ENCODE measurements around the gene UBE3C.

Gene UBE3C

GRCh38 chr7:157132796-157133195, 5.9 kb upstream of the UBE3C start:
- H3K27me3 ChIP-seq (ENCODE audit: control insufficient read depth in 1 of 2, insufficient read depth in 2 of 2, low read length in 2 of 2), result no peaks in the 10 kb centered on the region
- H3K9me3 ChIP-seq (ENCODE audit: low read length), result no peaks in the 10 kb centered on the region
- no peak overlapping the region for H3K27ac ChIP-seq (ENCODE audit: low read depth, low read length)
- H3K4me3 ChIP-seq (ENCODE audit: low read depth in 1 of 2, low read length in 2 of 2), result no peak overlapping the region
- no peak overlapping the region for H3K9ac ChIP-seq (ENCODE audit: low read length)
- no peaks in the 10 kb centered on the region for H3K36me3 ChIP-seq (ENCODE audit: insufficient read depth, low read length)
- peaks cover 1% of the 10 kb centered on the region for H3K4me1 ChIP-seq (ENCODE audit: insufficient read depth, low read length)

DNA sequence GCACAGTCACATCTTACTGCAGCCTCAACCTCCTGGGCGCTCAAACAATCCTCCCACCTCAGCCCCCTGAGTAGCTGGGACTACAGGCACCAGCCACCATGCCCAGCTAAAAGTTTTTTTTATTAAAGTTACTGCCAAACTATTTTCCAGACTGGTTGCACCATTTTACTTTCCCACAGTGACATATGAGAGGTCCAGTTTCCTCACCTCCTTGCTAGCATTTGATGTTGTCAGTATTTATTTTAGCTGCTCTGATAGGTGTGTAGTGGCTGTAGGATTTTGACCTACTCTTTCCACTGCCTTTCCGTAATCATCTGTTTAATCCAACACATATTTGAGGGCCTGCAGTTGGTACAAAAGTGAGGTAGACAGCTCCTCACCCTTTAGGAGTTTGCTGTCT, 5.4 kb upstream of the UBE3C start:
- H3K36me3 ChIP-seq (ENCODE audit: insufficient read depth, low read length), result no peaks in the 10 kb centered on the region
- H3K9ac ChIP-seq (ENCODE audit: low read length), result no peak overlapping the region
- no peaks in the 10 kb centered on the region for H3K9me3 ChIP-seq (ENCODE audit: low read length)
- H3K4me3 ChIP-seq (ENCODE audit: low read depth in 1 of 2, low read length in 2 of 2), result no peak overlapping the region
- no peaks in the 10 kb centered on the region for H3K27me3 ChIP-seq (ENCODE audit: control insufficient read depth in 1 of 2, insufficient read depth in 2 of 2, low read length in 2 of 2)
- H3K27ac ChIP-seq (ENCODE audit: low read depth, low read length), result no peak overlapping the region
- H3K4me1 ChIP-seq (ENCODE audit: insufficient read depth, low read length), result peaks cover 5% of the 10 kb centered on the region

GRCh38 chr7:157136372-157136771, 2.4 kb upstream of the UBE3C start:
- Histone ChIP-seq H3K27ac (ENCODE audit: low read depth, low read length) (no peak overlapping the region), H3K4me3 (ENCODE audit: low read depth in 1 of 2, low read length in 2 of 2) (no peak overlapping the region), H3K9ac (ENCODE audit: low read length) (no peak overlapping the region), H3K4me1 (ENCODE audit: insufficient read depth, low read length) (peaks cover 25% of the 10 kb centered on the region), H3K9me3 (ENCODE audit: low read length) (no peaks in the 10 kb centered on the region), H3K36me3 (ENCODE audit: insufficient read depth, low read length) (no peaks in the 10 kb centered on the region), H3K27me3 (ENCODE audit: control insufficient read depth in 1 of 2, insufficient read depth in 2 of 2, low read length in 2 of 2) (no peaks in the 10 kb centered on the region)

DNA sequence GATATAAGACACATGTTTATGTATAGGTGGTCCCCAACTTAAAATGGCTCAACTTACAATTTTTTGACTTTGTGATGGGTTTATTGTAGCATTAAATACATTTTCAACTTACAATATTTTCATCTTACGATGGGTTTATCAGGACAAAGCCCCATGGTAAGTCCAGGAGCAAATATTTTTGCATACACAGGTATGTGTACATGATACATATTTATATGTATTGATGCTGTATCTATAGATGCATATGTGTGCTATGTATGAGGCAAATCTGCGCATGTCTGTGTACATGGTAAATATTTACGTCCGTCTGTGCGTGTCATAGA, 664 bp upstream of the UBE3C start:
- H3K27me3 ChIP-seq (ENCODE audit: control insufficient read depth in 1 of 2, insufficient read depth in 2 of 2, low read length in 2 of 2), result no peaks in the 10 kb centered on the region
- no peaks in the 10 kb centered on the region for H3K36me3 ChIP-seq (ENCODE audit: insufficient read depth, low read length)
- H3K4me1 ChIP-seq (ENCODE audit: insufficient read depth, low read length), result peaks cover 29% of the 10 kb centered on the region
- H3K27ac ChIP-seq (ENCODE audit: low read depth, low read length), result peak overlapping the region; percentile 90
- H3K9ac ChIP-seq (ENCODE audit: low read length), result no peak overlapping the region
- H3K4me3 ChIP-seq (ENCODE audit: low read depth in 1 of 2, low read length in 2 of 2), result peak overlapping the region; percentile 55 to 71
- H3K9me3 ChIP-seq (ENCODE audit: low read length), result no peaks in the 10 kb centered on the region

DNA sequence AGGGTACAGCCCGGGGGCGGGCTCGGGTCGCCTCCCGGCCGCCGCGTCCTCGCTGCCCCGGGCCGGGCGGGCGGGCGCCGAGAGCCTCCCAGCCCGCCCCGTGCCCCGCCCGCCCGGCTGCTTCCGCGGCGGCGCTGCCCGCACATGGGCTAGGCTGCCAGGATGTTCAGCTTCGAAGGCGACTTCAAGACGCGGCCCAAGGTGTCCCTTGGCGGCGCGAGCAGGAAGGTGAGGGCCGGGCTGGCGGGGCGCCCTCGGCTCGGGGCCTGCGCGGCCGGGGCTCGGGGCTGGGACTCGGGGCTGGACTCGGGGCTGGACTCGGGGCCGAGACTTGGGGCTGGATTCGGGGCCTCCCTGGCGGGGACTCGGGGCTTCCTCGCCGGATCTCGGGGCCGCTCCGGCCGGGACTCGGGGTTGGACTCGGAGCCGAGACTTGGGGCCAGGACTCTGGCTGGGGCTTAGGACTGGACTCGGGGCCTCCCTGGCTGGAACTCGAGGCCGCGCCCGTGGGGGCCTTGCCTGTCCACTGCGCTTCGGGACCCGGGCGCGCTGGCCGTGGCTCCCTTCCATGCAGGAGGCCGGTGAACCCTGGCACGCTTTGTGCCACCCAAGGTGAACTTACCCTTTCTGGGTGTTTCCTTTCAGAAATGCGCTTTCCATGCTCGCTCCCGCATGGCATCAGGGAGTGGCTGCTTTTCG, 534 bp downstream of the UBE3C start:
- H3K27ac ChIP-seq (ENCODE audit: low read depth, low read length), result peak overlapping the region; percentile 82

DNA sequence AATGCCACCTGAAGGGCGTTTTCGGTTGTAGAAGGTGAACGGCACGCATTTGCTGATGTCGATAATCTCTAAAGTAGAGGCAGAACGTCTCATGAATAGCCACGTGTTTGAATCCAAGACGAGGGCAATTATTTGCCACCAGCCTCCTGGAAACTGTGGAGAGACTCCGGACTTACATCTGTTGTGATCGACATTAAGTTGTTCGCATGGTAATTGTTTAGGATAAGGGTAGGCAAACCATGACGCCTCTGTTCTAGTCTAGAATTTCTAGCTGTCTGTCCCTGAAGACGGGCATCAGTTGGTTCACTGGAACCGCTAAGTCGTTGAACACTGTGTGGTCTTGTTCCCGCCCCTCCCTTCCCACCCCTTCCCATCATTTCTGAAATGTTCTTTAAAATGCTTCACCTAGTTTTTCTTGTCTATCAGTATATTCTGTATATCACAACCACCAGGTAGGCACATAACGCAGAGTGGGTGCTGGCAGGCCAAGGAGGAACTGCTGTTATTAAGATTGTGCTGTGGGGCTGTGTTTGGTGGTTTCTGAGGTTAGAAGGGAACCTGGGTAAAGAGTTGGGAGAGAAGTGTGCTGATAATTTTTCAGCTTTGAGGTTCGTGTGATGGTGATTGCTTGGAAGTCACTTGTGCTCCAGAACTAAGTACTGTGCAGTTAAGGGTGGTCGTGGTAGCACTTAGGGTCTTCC, 1.2 kb downstream of the UBE3C start:
- no peaks in the 10 kb centered on the region for H3K36me3 ChIP-seq (ENCODE audit: insufficient read depth, low read length)
- peak overlapping the region; percentile 82 for H3K27ac ChIP-seq (ENCODE audit: low read depth, low read length)
- no peaks in the 10 kb centered on the region for H3K9me3 ChIP-seq (ENCODE audit: low read length)
- H3K4me3 ChIP-seq (ENCODE audit: low read depth in 1 of 2, low read length in 2 of 2), result peak overlapping the region; percentile 87 to 92
- H3K9ac ChIP-seq (ENCODE audit: low read length), result peak overlapping the region; percentile 67
- peaks cover 35% of the 10 kb centered on the region for H3K4me1 ChIP-seq (ENCODE audit: insufficient read depth, low read length)
- H3K27me3 ChIP-seq (ENCODE audit: control insufficient read depth in 1 of 2, insufficient read depth in 2 of 2, low read length in 2 of 2), result no peaks in the 10 kb centered on the region

More for the DNA sequence above, 534 bp downstream of the UBE3C start:
- peaks cover 35% of the 10 kb centered on the region for H3K4me1 ChIP-seq (ENCODE audit: insufficient read depth, low read length)
- H3K9me3 ChIP-seq (ENCODE audit: low read length), result no peaks in the 10 kb centered on the region
- no peaks in the 10 kb centered on the region for H3K27me3 ChIP-seq (ENCODE audit: control insufficient read depth in 1 of 2, insufficient read depth in 2 of 2, low read length in 2 of 2)
- peak overlapping the region; percentile 87 to 92 for H3K4me3 ChIP-seq (ENCODE audit: low read depth in 1 of 2, low read length in 2 of 2)
- peak overlapping the region; percentile 67 for H3K9ac ChIP-seq (ENCODE audit: low read length)
- no peaks in the 10 kb centered on the region for H3K36me3 ChIP-seq (ENCODE audit: insufficient read depth, low read length)

GRCh38 chr7:157140511-157140905, 1.8 kb downstream of the UBE3C start:
- H3K4me3 ChIP-seq (ENCODE audit: low read depth in 1 of 2, low read length in 2 of 2), result peak overlapping the region in 1 of 2 donors; percentile 92
- peaks cover 35% of the 10 kb centered on the region for H3K4me1 ChIP-seq (ENCODE audit: insufficient read depth, low read length)
- H3K27ac ChIP-seq (ENCODE audit: low read depth, low read length), result no peak overlapping the region
- H3K36me3 ChIP-seq (ENCODE audit: insufficient read depth, low read length), result no peaks in the 10 kb centered on the region
- H3K9ac ChIP-seq (ENCODE audit: low read length), result no peak overlapping the region
- H3K9me3 ChIP-seq (ENCODE audit: low read length), result no peaks in the 10 kb centered on the region
- no peaks in the 10 kb centered on the region for H3K27me3 ChIP-seq (ENCODE audit: control insufficient read depth in 1 of 2, insufficient read depth in 2 of 2, low read length in 2 of 2)

GRCh38 chr7:157141525-157142060, 2.9 kb downstream of the UBE3C start:
- Histone ChIP-seq H3K9ac (ENCODE audit: low read length) (no peak overlapping the region), H3K4me1 (ENCODE audit: insufficient read depth, low read length) (peaks cover 35% of the 10 kb centered on the region), H3K4me3 (ENCODE audit: low read depth in 1 of 2, low read length in 2 of 2) (no peak overlapping the region)

GRCh38 chr7:157143788-157144187, 5.1 kb downstream of the UBE3C start:
- peaks cover 30% of the 10 kb centered on the region for H3K4me1 ChIP-seq (ENCODE audit: insufficient read depth, low read length)

More at GRCh38 chr7:157141525-157142060, 2.9 kb downstream of the UBE3C start:
- Histone ChIP-seq H3K27me3 (ENCODE audit: control insufficient read depth in 1 of 2, insufficient read depth in 2 of 2, low read length in 2 of 2) (no peaks in the 10 kb centered on the region), H3K36me3 (ENCODE audit: insufficient read depth, low read length) (no peaks in the 10 kb centered on the region), H3K27ac (ENCODE audit: low read depth, low read length) (no peak overlapping the region), H3K9me3 (ENCODE audit: low read length) (no peaks in the 10 kb centered on the region)

DNA sequence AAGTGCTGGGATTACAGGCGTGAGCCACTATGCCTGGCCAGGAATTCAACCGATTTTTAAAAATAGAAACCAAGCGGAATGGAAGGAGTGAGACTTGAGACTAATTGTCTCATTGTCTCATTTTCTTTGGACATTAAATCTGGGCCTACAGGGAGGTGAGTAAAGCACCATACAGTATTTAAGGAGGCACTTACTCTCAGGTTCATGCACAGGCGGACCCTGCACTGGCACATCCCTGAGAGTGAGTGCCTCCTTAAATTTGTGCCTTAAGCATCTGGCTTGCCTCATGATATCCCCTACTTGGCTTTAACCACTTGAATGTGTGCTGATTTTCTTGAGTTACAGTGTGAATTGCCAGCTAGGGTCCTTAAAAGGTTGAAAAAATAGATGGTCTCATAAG, 10.6 kb downstream of the UBE3C start:
- no peaks in the 10 kb centered on the region for H3K9me3 ChIP-seq (ENCODE audit: low read length)
- H3K4me3 ChIP-seq (ENCODE audit: low read depth in 1 of 2, low read length in 2 of 2), result no peak overlapping the region
- no peaks in the 10 kb centered on the region for H3K27me3 ChIP-seq (ENCODE audit: control insufficient read depth in 1 of 2, insufficient read depth in 2 of 2, low read length in 2 of 2)
- no peak overlapping the region for H3K27ac ChIP-seq (ENCODE audit: low read depth, low read length)
- H3K36me3 ChIP-seq (ENCODE audit: insufficient read depth, low read length), result peaks cover 3% of the 10 kb centered on the region
- H3K4me1 ChIP-seq (ENCODE audit: insufficient read depth, low read length), result peaks cover 16% of the 10 kb centered on the region
- no peak overlapping the region for H3K9ac ChIP-seq (ENCODE audit: low read length)

More at GRCh38 chr7:157143788-157144187, 5.1 kb downstream of the UBE3C start:
- H3K4me3 ChIP-seq (ENCODE audit: low read depth in 1 of 2, low read length in 2 of 2), result no peak overlapping the region
- H3K36me3 ChIP-seq (ENCODE audit: insufficient read depth, low read length), result no peaks in the 10 kb centered on the region
- no peak overlapping the region for H3K27ac ChIP-seq (ENCODE audit: low read depth, low read length)
- no peak overlapping the region for H3K9ac ChIP-seq (ENCODE audit: low read length)
- H3K27me3 ChIP-seq (ENCODE audit: control insufficient read depth in 1 of 2, insufficient read depth in 2 of 2, low read length in 2 of 2), result no peaks in the 10 kb centered on the region
- no peaks in the 10 kb centered on the region for H3K9me3 ChIP-seq (ENCODE audit: low read length)

- Histone ChIP-seq H3K9ac (ENCODE audit: low read length) (no peak overlapping the region), H3K9me3 (ENCODE audit: low read length) (no peaks in the 10 kb centered on the region), H3K27me3 (ENCODE audit: control insufficient read depth in 1 of 2, insufficient read depth in 2 of 2, low read length in 2 of 2) (no peaks in the 10 kb centered on the region), H3K4me1 (ENCODE audit: insufficient read depth, low read length) (peaks cover 16% of the 10 kb centered on the region), H3K4me3 (ENCODE audit: low read depth in 1 of 2, low read length in 2 of 2) (no peak overlapping the region), H3K27ac (ENCODE audit: low read depth, low read length) (no peak overlapping the region), H3K36me3 (ENCODE audit: insufficient read depth, low read length) (peaks cover 3% of the 10 kb centered on the region)
Observed at GRCh38 chr7:157150882-157151281, 12.2 kb downstream of the UBE3C start.

Measured in muscle layer of colon (tissue), 2 donors.